T-cell (primary cell): Measurements from ENCODE around the gene MRPL9. TPM values are rescaled to one million over a fixed set of nuclear protein-coding genes. Genes with fewer than 3 reads are reported as not detected.
"Not testable (repeated sequence)": the region's sequence is repeated elsewhere in the genome, so short reads cannot be mapped to it uniquely, and the experiment has no call there.

Experiments
- ATAC-seq, 4 experiments: fragments of 200-7000 bp in 3 of 4; fragments of 150-1000 bp in 1 of 4; cut with Tn5 transposase; replicated peaks in 1 of 4; 1 replicate in 3 of 4; 2 replicates in 1 of 4; pipeline ENCODE4 v1.10.0; 2021; ENCODE audit warnings: moderate library complexity in 3 of 4, mild to moderate bottlenecking in 2 of 4, moderate number of reproducible peaks in 1 of 4
- CTCF ChIA-PET, 2 donors: fragments of 300-600 bp; sonication (Branson Sonifier 250); formaldehyde crosslinking; loops; one replicate each; lab custom pipeline; 2022; ENCODE audit warnings: antibody characterized with exemption in 2 of 2; lab: Charles Lee
- POLR2A ChIA-PET, 2 donors: fragments of 300-600 bp; sonication (Branson Sonifier 250); formaldehyde crosslinking; loops; one replicate each; lab custom pipeline; 2022; ENCODE audit warnings: antibody characterized with exemption in 2 of 2; lab: Charles Lee
- DNase-seq, 35 experiments: peaks; one replicate each; pipeline versions ENCODE4 v3.0.0 to v3.0.0-alpha.2; 2013 to 2023
- H3K27ac ChIP-seq: one replicate; pipeline ENCODE4 v1.5.1; 2013; ENCODE audit warnings: low read length
- H3K27me3 ChIP-seq, 2 experiments: replicated peaks in 1 of 2; 1 replicate in 1 of 2; 2 replicates in 1 of 2; pipeline versions ENCODE4 v1.6.1 to v1.7.0; 2013; ENCODE audit warnings: low read length in 1 of 2, mixed read lengths in 1 of 2; ENCODE audit not compliant: control insufficient read depth in 2 of 2, insufficient read depth in 2 of 2; ENCODE audit errors: extremely low read depth in 1 of 2
- H3K36me3 ChIP-seq, 2 donors: 1 replicate in 1 of 2; 2 replicates in 1 of 2; pipeline versions ENCODE4 v1.6.1 to v1.7.0; 2013; ENCODE audit warnings: low read length in 1 of 2; ENCODE audit not compliant: control insufficient read depth in 2 of 2, insufficient read depth in 1 of 2; ENCODE audit errors: extremely low read depth in 1 of 2
- H3K4me1 ChIP-seq, 2 experiments: 1 replicate in 1 of 2; 2 replicates in 1 of 2; pipeline versions ENCODE4 v1.6.1 to v1.7.0; 2013; ENCODE audit warnings: low read length in 2 of 2, mixed read lengths in 1 of 2; ENCODE audit not compliant: insufficient read depth in 2 of 2, control insufficient read depth in 1 of 2; ENCODE audit errors: extremely low read depth in 1 of 2
- H3K4me3 ChIP-seq, 2 donors: 1 replicate in 1 of 2; 2 replicates in 1 of 2; pipeline versions ENCODE4 v1.5.1 to v1.7.0; 2013; ENCODE audit warnings: mild to moderate bottlenecking in 2 of 2, low read length in 1 of 2, moderate library complexity in 1 of 2; ENCODE audit not compliant: control insufficient read depth in 1 of 2; ENCODE audit errors: extremely low read depth in 1 of 2
- H3K9me3 ChIP-seq: 2 replicates; pipeline ENCODE4 v1.7.0; 2013
- H3K27ac Mint-ChIP-seq, 2 donors: one replicate each; pipeline ENCODE4 v1.8.0; 2020 to 2021; ENCODE audit warnings: mild to moderate bottlenecking in 2 of 2, mixed read lengths in 2 of 2
- H3K27me3 Mint-ChIP-seq, 2 donors: one replicate each; pipeline ENCODE4 v1.8.0; 2021 to 2022; ENCODE audit warnings: mixed read lengths in 2 of 2
- H3K36me3 Mint-ChIP-seq: one replicate; pipeline ENCODE4 v1.8.0; 2021; ENCODE audit warnings: mixed read lengths
- H3K4me1 Mint-ChIP-seq, 3 donors: one replicate each; pipeline ENCODE4 v1.8.0; 2020 to 2022; ENCODE audit warnings: mixed read lengths in 3 of 3, mild to moderate bottlenecking in 1 of 3
- H3K4me3 Mint-ChIP-seq, 3 donors: one replicate each; pipeline ENCODE4 v1.8.0; 2020 to 2022; ENCODE audit warnings: mild to moderate bottlenecking in 3 of 3, mixed read lengths in 3 of 3, moderate library complexity in 3 of 3
- H3K9me3 Mint-ChIP-seq, 3 donors: one replicate each; pipeline ENCODE4 v1.8.0; 2020 to 2022; ENCODE audit warnings: mixed read lengths in 3 of 3
- WGBS: methylation state at CpG from one replicate; pipeline ENCODE4 v1.1.5; 2013; ENCODE audit warnings: missing lambda C conversion rate; ENCODE audit not compliant: insufficient coverage; 5-methylcytosine and 5-hydroxymethylcytosine counted together
- total RNA-seq, 35 experiments: library from RNA in 6 of 35; stranded (reverse) in 6 of 35; fragments of 120-200 nt in 1 of 35; gene quantifications; one replicate each; pipeline versions ENCODE4 v1.2.1 to v1.2.4 and lab custom pipeline; 2013 to 2026

Gene MRPL9
- total RNA-seq, 5 donors from 2014 or later (not counting 1 experiment from before 2014, with no cell fraction given), result 72.0 to 131 (median 88.7) TPM

DNA sequence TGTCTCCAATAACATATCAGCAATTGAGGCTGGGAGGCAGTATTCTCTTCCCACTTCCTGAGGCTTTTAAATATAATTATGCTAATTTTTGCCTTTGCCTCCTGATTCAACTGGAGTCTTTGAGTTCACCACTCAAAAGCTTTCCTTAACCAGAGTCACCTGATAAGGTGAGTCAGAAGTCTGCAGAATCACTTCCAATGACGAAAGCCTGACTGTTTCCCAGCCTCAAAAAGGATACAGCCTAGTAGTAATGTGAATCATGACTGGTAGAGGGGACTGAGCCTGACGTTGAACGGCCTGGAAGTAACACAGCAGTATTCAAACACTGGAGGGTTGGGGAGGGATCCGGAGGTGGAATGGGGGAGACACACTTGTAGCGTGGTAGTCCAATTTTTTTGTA, 10.4 kb upstream of the MRPL9 start:
- Mint-ChIP-seq H3K36me3 (peaks cover 38% of the 10 kb centered on the region), H3K27ac (no peak overlapping the region)
- CTCF ChIA-PET, result no interaction called here

DNA sequence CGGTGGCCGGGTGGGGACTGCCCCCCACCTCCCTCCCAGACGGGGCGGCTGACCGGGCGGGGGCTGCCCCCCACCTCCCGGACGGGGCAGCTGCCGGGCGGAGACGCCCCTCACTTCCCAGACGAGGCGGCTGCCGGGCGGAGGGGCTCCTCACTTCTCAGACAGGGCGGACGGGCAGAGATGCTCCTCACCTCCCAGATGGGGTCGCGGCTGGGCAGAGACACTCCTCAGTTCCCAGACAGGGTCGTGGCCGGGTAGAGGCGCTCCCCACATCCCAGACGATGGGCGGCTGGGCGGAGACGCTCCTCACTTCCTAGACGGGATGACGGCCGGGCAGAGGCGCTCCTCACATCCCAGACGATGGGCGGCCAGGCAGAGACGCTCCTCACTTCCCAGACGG, 6.0 kb upstream of the MRPL9 start:
- H3K4me1 Mint-ChIP-seq, H3K4me3 ChIP-seq, H3K4me3 Mint-ChIP-seq, CTCF ChIA-PET, POLR2A ChIA-PET, H3K9me3 Mint-ChIP-seq, H3K27me3 ChIP-seq, H3K27ac ChIP-seq, H3K4me1 ChIP-seq, H3K36me3 Mint-ChIP-seq, ATAC-seq, H3K9me3 ChIP-seq, H3K27me3 Mint-ChIP-seq, H3K27ac Mint-ChIP-seq, DNase-seq: not testable (repeated sequence)
- WGBS, result 97% methylated on average over 7 of the region's 34 CpGs
- H3K36me3 ChIP-seq, result peaks cover 0 to 10% of the 10 kb centered on the region in 2 donors

More for the DNA sequence above, 10.4 kb upstream of the MRPL9 start:
- Mint-ChIP-seq H3K4me3 (no peak overlapping the region), H3K27me3 (no peaks in the 10 kb centered on the region), H3K4me1 (no peaks in the 10 kb centered on the region), H3K9me3 (no peaks in the 10 kb centered on the region)
- Histone ChIP-seq H3K4me3 (no peak overlapping the region), H3K9me3 (no peaks in the 10 kb centered on the region), H3K27ac (no peak overlapping the region), H3K27me3 (no peaks in the 10 kb centered on the region), H3K36me3 (peaks cover 5 to 46% of the 10 kb centered on the region in 2 donors), H3K4me1 (no peaks in the 10 kb centered on the region)
- POLR2A ChIA-PET, result no interaction called here
- no peak for DNase-seq
- WGBS, result no CpG with 5 or more reads among the region's 5 CpGs
- ATAC-seq, result no peak

DNA sequence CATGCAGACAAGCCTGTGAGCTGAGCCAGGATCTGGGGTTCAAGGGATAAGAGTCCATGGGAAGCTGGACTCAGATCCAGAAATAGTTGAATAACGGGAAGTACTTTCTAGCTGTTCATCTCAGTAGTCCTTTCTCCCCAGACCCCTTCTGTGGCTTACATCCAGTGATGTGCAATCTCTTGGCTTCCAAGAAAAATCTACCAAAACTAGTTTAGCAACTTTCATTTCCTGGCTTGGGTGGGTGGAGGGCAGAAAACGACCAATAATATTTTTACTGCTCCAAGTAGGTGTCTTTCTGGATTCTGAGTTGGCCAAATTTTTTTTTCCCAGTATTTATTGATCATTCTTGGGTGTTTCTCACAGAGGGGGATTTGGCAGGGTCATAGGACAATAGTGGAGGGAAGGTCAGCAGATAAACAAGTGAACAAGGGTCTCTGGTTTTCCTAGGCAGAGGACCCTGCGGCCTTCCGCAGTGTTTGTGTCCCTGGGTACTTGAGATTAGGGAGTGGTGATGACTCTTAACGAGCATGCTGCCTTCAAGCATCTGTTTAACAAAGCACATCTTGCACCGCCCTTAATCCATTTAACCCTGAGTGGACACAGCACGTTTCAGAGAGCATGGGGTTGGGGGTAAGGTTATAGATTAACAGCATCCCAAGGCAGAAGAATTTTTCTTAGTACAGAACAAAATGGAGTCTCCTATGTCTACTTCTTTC, 5.2 kb upstream of the MRPL9 start:
- H3K9me3 Mint-ChIP-seq, DNase-seq, H3K36me3 Mint-ChIP-seq, POLR2A ChIA-PET, H3K27me3 ChIP-seq, H3K36me3 ChIP-seq, H3K4me3 ChIP-seq, H3K4me1 ChIP-seq, H3K27me3 Mint-ChIP-seq, ATAC-seq, H3K27ac ChIP-seq, H3K9me3 ChIP-seq, H3K27ac Mint-ChIP-seq, H3K4me3 Mint-ChIP-seq: not testable (repeated sequence)
- CTCF ChIA-PET, result interaction anchor here (0.5 to 0.6 kb wide), 2 partner anchors 284 to 519 kb away, joined by 3 to 4 read pairs; no protein-coding TSS in a partner anchor
- 67% methylated on average over 1 of the region's 7 CpGs for WGBS
- peaks cover 11 to 14% (median 11%) of the 10 kb centered on the region in 3 donors for H3K4me1 Mint-ChIP-seq

DNA sequence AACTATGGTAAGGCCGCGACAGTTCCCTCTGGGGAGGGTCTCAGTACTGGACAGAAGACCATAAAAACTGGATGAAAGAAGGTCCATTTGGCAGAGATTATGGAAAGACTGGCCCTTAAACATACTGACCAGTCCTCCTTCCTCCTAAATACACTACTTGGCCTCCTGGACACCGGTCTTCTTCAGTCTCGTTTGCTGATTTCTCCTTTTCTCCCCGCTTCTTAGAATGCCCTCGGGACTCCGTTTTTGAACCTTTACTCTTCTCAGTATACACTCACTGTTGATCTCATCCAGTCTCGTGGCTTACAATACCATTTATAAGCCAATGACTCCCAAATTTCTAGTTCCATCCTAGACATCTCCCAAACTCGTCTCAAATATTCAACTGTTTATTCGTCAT, 694 bp upstream of the MRPL9 start:
- Mint-ChIP-seq H3K27ac (peak overlapping the region; percentile 90 to 99), H3K4me3 (peak overlapping the region; percentile 89 to 92 (median 90)), H3K4me1 (peaks cover 19 to 24% (median 21%) of the 10 kb centered on the region in 3 donors), H3K9me3 (no peaks in the 10 kb centered on the region), H3K36me3 (peaks cover 26% of the 10 kb centered on the region), H3K27me3 (no peaks in the 10 kb centered on the region)
- Histone ChIP-seq H3K27ac (peak overlapping the region; percentile 86), H3K4me1 (peaks cover 10 to 11% of the 10 kb centered on the region in 2 experiments), H3K9me3 (no peaks in the 10 kb centered on the region), H3K4me3 (peak overlapping the region; percentile 71 to 79), H3K27me3 (no peaks in the 10 kb centered on the region), H3K36me3 (peaks cover 4 to 27% of the 10 kb centered on the region in 2 donors)
- peak in 1 of 4 experiments; percentile 2 for ATAC-seq
- POLR2A ChIA-PET, result interaction anchor here (0.6 to 0.8 kb wide), 3 partner anchors 25 to 136 kb away, joined by 3 to 5 read pairs (median 3); no protein-coding TSS in a partner anchor
- WGBS, result 75% methylated on average over 9 of the region's 10 CpGs
- CTCF ChIA-PET, result interaction anchor here (0.6 to 2.6 kb wide), 4 partner anchors 26 to 692 kb away, joined by 3 to 9 read pairs (median 6); partner anchors contain the start of gene TDRKH (in 1 of the 2)
- no peak for DNase-seq

DNA sequence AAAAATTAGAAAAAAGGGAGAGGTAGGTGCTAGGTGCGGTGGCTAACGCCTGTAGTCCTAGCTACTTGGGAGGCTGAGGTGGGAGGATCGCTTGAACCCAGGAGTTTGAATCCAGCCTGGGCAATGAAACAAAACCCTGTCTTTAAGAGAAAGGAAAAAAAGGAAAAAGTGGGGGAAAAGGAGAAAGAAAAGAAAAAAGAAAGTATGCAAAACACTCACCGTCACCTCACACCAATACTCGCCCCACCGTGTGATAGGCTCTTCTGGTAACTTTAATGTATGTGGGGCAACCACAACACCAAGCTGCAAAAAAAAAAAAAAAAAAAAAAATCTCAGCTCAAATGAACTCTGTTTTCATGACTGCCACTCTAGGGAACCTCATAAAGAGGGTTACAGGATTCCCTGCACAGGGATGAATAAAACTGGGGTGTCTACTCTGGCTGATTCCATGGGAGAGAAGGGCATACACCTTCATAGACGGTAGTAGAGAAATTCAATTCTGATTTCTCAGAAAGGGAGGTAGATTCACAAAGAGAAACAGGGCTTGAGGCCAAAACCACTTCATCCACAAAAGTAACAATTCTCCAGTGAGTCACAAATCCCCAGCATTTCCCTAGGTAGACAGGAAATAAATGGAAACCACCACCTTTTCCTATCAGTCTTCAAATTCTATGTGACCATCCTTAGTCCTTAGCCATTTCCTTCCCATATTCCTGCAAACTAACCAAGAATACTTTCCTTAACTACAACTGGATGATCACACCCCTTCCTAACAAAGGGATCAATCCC, 2.5 kb downstream of the MRPL9 start:
- H3K4me3 Mint-ChIP-seq, result peak overlapping the region in 2 of 3 donors; percentile 28 to 31
- peaks cover 10 to 11% of the 10 kb centered on the region in 2 experiments for H3K4me1 ChIP-seq
- H3K4me1 Mint-ChIP-seq, result peaks cover 19 to 28% (median 21%) of the 10 kb centered on the region in 3 donors
- 100% methylated on average over 3 of the region's 7 CpGs for WGBS
- no peaks in the 10 kb centered on the region for H3K27me3 ChIP-seq
- no peak overlapping the region for H3K27ac ChIP-seq
- H3K36me3 ChIP-seq, result peaks cover 4 to 38% of the 10 kb centered on the region in 2 donors
- H3K9me3 Mint-ChIP-seq, result no peaks in the 10 kb centered on the region
- peaks cover 36% of the 10 kb centered on the region for H3K36me3 Mint-ChIP-seq
- DNase-seq (no peak), ATAC-seq (no peak)
- ChIA-PET POLR2A (interaction anchor here (0.6 kb wide), 3 partner anchors 11 to 239 kb away, joined by 4 to 7 read pairs (median 5); no protein-coding TSS in a partner anchor), CTCF (no interaction called here)
- H3K4me3 ChIP-seq, result no peak overlapping the region
- peak overlapping the region in 1 of 2 donors; percentile 39 for H3K27ac Mint-ChIP-seq
- no peaks in the 10 kb centered on the region for H3K27me3 Mint-ChIP-seq
- no peaks in the 10 kb centered on the region for H3K9me3 ChIP-seq

DNA sequence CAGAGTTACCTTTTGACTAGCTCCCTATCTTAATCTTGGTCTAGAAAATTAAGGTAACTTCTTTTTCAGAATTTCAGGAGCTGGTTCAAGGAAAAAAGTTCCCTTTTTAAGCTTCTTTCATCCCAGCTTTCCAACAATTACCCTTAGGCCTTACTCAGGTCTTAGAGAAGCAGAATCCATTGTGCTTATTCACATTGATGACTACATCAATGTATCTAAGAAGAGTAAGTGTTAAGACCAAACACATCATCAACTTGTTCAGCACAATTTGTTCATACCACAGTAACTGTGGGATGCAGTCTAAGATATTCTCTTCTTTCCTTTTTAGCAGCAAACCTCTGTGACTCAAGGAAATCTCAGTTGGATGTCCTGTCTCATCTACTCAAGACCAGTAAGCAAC, 4.1 kb downstream of the MRPL9 start:
- H3K4me1 ChIP-seq, result peaks cover 10 to 11% of the 10 kb centered on the region in 2 experiments
- no peak for DNase-seq
- Mint-ChIP-seq H3K4me3 (no peak overlapping the region), H3K27me3 (no peaks in the 10 kb centered on the region), H3K9me3 (no peaks in the 10 kb centered on the region), H3K4me1 (peaks cover 16 to 22% (median 17%) of the 10 kb centered on the region in 3 donors), H3K27ac (no peak overlapping the region), H3K36me3 (peaks cover 40% of the 10 kb centered on the region)
- no peaks in the 10 kb centered on the region for H3K27me3 ChIP-seq
- no peaks in the 10 kb centered on the region for H3K9me3 ChIP-seq
- ChIA-PET CTCF (no interaction called here), POLR2A (interaction anchor here in 1 of 2 donors (0.7 kb wide), 2 partner anchors 130 to 249 kb away, joined by 6 to 7 read pairs; no protein-coding TSS in a partner anchor)
- peaks cover 4 to 38% of the 10 kb centered on the region in 2 donors for H3K36me3 ChIP-seq
- ATAC-seq, result no peak
- H3K4me3 ChIP-seq, result no peak overlapping the region
- H3K27ac ChIP-seq, result no peak overlapping the region
